HEK293T (cell line): ENCODE measurements around the gene CHD3.

ENCODE experiments used
- CTCF ChIA-PET: fragments of 350-600 bp; formaldehyde crosslinking; extraction: SDS; loops from one replicate; lab custom pipeline; 2021; ENCODE audit warnings: antibody characterized with exemption, inconsistent platforms; lab: Yijun Ruan, JAX
- POLR2A ChIA-PET: fragments of 350-600 bp; formaldehyde crosslinking; extraction: SDS; loops from one replicate; lab custom pipeline; 2020; ENCODE audit warnings: antibody characterized with exemption, inconsistent platforms; lab: Yijun Ruan, JAX
- DNase-seq: peaks from one replicate; pipeline ENCODE4 v3.0.0; 2012; ENCODE audit warnings: mixed read lengths; ENCODE audit errors: extremely low spot score
- ARNT ChIP-seq: fragments of 450-650 bp; IDR thresholded peaks from 2 replicates; pipeline ENCODE4 v1.6.1; 2017; ENCODE audit warnings: mild to moderate bottlenecking
- BHLHE40 ChIP-seq: fragments of 450-650 bp; IDR thresholded peaks from 2 replicates; pipeline ENCODE4 v1.6.1; 2016; ENCODE audit warnings: mild to moderate bottlenecking, moderate library complexity, borderline replicate concordance
- CTBP1 ChIP-seq: fragments of 450-650 bp; IDR thresholded peaks from 2 replicates; pipeline ENCODE4 v1.6.1; 2016; ENCODE audit warnings: borderline replicate concordance
- ELF4 ChIP-seq: fragments of 450-650 bp; IDR thresholded peaks from 2 replicates; pipeline ENCODE4 v1.6.1; 2017; ENCODE audit warnings: antibody characterized with exemption
- FOXA1 ChIP-seq: fragments of 450-650 bp; IDR thresholded peaks from 2 replicates; pipeline ENCODE4 v1.6.1; 2016; ENCODE audit warnings: mild to moderate bottlenecking
- FOXK2 ChIP-seq: fragments of 450-650 bp; IDR thresholded peaks from 2 replicates; pipeline ENCODE4 v1.6.1; 2016; ENCODE audit warnings: mild to moderate bottlenecking
- FOXM1 ChIP-seq: fragments of 450-650 bp; IDR thresholded peaks from 2 replicates; pipeline ENCODE4 v1.6.1; 2017; ENCODE audit warnings: mild to moderate bottlenecking, borderline replicate concordance
- HDGF ChIP-seq: fragments of 450-650 bp; IDR thresholded peaks from 2 replicates; pipeline ENCODE4 v1.6.1; 2017; ENCODE audit warnings: antibody characterized with exemption, borderline replicate concordance
- L3MBTL2 ChIP-seq: fragments of 450-650 bp; conservative IDR thresholded peaks from 2 replicates; pipeline ENCODE4 v1.6.1; 2016; ENCODE audit warnings: mild to moderate bottlenecking
- LEF1 ChIP-seq: fragments of 450-650 bp; IDR thresholded peaks from 2 replicates; pipeline ENCODE4 v1.6.1; 2017; ENCODE audit warnings: mild to moderate bottlenecking, borderline replicate concordance
- NFRKB ChIP-seq: fragments of 450-650 bp; IDR thresholded peaks from 2 replicates; pipeline ENCODE4 v1.6.1; 2016; ENCODE audit warnings: mild to moderate bottlenecking, moderate library complexity
- SP1 ChIP-seq: fragments of 450-650 bp; IDR thresholded peaks from 2 replicates; pipeline ENCODE4 v1.6.1; 2017
- SUZ12 ChIP-seq: fragments of 450-650 bp; IDR thresholded peaks from 2 replicates; pipeline ENCODE4 v1.6.1; 2016; ENCODE audit warnings: mild to moderate bottlenecking
- TARDBP ChIP-seq: fragments of 450-650 bp; IDR thresholded peaks from 2 replicates; pipeline ENCODE4 v1.6.1; 2016
- ZNF384 ChIP-seq: fragments of 450-650 bp; IDR thresholded peaks from 2 replicates; pipeline ENCODE4 v1.6.1; 2016
- TF ChIP-seq, protein P1 (sequence below): fragments of 450-650 bp; IDR thresholded peaks from 2 replicates; pipeline ENCODE4 v1.6.1; 2016

CHD3 gene

DNA sequence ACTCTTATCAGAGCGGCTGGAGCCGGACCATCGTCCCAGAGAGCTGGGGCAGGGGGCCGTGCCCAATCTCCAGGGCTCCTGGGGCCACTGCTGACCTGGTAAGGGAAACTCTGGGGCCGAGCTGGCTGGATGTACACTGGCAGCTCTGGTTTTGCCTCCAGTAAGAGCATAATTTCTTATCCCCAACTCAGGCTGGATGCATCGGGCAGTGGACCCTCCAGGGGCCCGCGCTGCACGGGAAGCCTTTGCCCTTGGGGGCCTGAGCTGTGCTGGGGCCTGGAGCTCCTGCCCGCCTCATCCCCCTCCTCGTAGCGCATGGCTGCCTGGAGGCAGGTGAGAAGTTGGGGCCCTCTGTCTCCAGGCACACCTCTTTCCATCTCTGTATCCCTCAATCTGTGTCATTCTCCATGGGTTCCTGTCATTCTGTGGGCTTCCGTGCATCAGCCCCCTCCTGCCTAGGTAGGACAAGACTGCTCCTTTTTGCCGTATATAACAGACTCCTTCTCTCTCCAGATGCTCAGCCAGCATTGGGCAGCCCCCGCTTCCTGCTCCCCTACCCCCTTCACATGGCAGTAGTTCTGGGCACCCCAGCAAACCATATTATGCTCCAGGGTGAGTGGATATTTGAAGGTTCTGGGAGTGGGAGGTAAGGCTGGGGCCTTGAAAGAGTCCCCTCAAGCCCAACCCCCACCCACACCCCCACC is 43.1 kb upstream of the CHD3 start:
- ChIA-PET CTCF (interaction anchor here (1.1 to 1.4 kb wide), 3 partner anchors 12 to 102 kb away, joined by 3 to 4 read pairs (median 3); partner anchors contain the start of gene KDM6B), POLR2A (interaction anchor here (0.9 to 1.4 kb wide), 5 partner anchors 10 to 129 kb away, joined by 3 to 14 read pairs (median 5); partner anchors contain the start of genes CNTROB, KDM6B, NAA38 and TRAPPC1)
- TF ChIP-seq ELF4 = no peak
- no peak for TF ChIP-seq ZNF384
- no peak for TF ChIP-seq TARDBP
- no peak for TF ChIP-seq FOXK2
- no peak for TF ChIP-seq NFRKB
- TF ChIP-seq HDGF = no peak
- TF ChIP-seq FOXA1 = no peak
- TF ChIP-seq FOXM1 = no peak
- TF ChIP-seq, protein P1, sequence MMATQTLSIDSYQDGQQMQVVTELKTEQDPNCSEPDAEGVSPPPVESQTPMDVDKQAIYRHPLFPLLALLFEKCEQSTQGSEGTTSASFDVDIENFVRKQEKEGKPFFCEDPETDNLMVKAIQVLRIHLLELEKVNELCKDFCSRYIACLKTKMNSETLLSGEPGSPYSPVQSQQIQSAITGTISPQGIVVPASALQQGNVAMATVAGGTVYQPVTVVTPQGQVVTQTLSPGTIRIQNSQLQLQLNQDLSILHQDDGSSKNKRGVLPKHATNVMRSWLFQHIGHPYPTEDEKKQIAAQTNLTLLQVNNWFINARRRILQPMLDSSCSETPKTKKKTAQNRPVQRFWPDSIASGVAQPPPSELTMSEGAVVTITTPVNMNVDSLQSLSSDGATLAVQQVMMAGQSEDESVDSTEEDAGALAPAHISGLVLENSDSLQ = no peak
- no peak for TF ChIP-seq SP1
- no peak for TF ChIP-seq SUZ12
- TF ChIP-seq LEF1 = no peak
- no peak for DNase-seq

DNA sequence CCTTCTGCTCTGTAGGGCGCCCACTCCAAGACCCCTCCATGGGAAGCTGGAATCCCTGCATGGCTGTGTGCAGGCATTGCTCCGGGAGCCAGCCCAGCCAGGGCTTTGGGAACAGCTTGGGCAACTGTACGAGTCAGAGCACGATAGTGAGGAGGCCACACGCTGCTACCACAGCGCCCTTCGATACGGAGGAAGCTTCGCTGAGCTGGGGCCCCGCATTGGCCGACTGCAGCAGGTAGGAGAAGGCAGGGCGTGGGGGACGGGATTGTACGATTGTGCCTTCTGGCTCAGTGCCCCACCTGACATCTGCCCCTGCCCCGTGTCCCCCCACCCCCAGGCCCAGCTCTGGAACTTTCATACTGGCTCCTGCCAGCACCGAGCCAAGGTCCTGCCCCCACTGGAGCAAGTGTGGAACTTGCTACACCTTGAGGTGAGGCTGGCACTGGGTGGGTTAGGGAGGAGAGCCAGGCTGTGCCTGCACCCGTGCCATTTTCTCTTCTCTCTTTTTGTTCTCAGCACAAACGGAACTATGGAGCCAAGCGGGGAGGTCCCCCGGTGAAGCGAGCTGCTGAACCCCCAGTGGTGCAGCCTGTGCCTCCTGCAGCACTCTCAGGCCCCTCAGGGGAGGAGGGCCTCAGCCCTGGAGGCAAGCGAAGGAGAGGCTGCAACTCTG is 42.4 kb upstream of the CHD3 start:
- no peak for DNase-seq
- POLR2A ChIA-PET = no interaction called here
- TF ChIP-seq TARDBP (no peak), FOXK2 (no peak), HDGF (no peak), BHLHE40 (no peak), LEF1 (no peak), FOXM1 (no peak), ZNF384 (no peak), FOXA1 (no peak)
- CTCF ChIA-PET = interaction anchor here (1.4 kb wide), 1 partner anchor 103 kb away, joined by 3 read pairs; no protein-coding TSS in a partner anchor

DNA sequence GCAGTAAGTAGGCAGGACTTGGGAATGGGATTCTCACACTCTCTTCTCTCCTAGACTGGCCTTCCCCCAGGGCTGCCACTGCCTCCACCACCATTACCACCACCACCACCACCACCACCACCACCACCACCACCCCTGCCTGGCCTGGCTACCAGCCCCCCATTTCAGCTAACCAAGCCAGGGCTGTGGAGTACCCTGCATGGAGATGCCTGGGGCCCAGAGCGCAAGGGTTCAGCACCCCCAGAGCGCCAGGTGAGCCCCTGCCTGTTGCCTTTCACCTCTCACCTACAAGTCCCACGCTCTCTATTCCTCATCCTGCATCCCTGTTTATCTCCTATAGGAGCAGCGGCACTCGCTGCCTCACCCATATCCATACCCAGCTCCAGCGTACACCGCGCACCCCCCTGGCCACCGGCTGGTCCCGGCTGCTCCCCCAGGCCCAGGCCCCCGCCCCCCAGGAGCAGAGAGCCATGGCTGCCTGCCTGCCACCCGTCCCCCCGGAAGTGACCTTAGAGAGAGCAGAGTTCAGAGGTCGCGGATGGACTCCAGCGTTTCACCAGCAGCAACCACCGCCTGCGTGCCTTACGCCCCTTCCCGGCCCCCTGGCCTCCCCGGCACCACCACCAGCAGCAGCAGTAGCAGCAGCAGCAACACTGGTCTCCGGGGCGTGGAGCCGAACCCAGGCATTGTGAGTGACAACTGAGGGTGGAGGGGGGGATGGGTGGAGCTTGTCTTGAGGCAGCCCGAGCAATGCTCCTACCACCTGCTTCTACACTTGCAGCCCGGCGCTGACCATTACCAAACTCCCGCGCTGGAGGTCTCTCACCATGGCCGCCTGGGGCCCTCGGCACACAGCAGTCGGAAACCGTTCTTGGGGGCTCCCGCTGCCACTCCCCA is 41.6 kb upstream of the CHD3 start:
- POLR2A ChIA-PET = no interaction called here
- CTCF ChIA-PET = no interaction called here
- TF ChIP-seq FOXK2 (no peak), ELF4 (no peak), SUZ12 (no peak), SP1 (no peak), ZNF384 (no peak), L3MBTL2 (no peak), CTBP1 (no peak), FOXM1 (no peak), ARNT (no peak), BHLHE40 (no peak)
- TF ChIP-seq, protein P1 = no peak
- no peak for DNase-seq

DNA sequence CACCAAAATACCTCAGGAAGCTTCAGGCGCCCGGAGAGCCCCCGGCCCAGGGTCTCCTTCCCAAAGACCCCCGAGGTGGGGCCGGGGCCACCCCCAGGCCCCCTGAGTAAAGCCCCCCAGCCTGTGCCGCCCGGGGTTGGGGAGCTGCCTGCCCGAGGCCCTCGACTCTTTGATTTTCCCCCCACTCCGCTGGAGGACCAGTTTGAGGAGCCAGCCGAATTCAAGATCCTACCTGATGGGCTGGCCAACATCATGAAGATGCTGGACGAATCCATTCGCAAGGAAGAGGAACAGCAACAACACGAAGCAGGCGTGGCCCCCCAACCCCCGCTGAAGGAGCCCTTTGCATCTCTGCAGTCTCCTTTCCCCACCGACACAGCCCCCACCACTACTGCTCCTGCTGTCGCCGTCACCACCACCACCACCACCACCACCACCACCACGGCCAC is 40.4 kb upstream of the CHD3 start:
- POLR2A ChIA-PET = no interaction called here
- TF ChIP-seq FOXK2 = no peak
- no peak for TF ChIP-seq LEF1
- TF ChIP-seq FOXM1 = no peak
- no peak for TF ChIP-seq SUZ12
- TF ChIP-seq CTBP1 = no peak
- no peak for TF ChIP-seq ELF4
- no peak for TF ChIP-seq NFRKB
- TF ChIP-seq FOXA1 = no peak
- TF ChIP-seq, protein P1 = no peak
- DNase-seq = no peak
- CTCF ChIA-PET = interaction anchor here (0.6 kb wide), 1 partner anchor 170 kb away, joined by 4 read pairs; no protein-coding TSS in a partner anchor

DNA sequence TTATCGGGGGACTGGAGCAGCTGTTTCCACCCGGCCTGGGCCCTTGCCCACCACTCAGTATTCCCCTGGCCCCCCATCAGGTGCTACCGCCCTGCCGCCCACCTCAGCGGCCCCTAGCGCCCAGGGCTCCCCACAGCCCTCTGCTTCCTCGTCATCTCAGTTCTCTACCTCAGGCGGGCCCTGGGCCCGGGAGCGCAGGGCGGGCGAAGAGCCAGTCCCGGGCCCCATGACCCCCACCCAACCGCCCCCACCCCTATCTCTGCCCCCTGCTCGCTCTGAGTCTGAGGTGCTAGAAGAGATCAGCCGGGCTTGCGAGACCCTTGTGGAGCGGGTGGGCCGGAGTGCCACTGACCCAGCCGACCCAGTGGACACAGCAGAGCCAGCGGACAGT is 39.9 kb upstream of the CHD3 start:
- no peak for TF ChIP-seq FOXM1
- TF ChIP-seq BHLHE40 = no peak
- no peak for TF ChIP-seq NFRKB
- TF ChIP-seq HDGF = no peak
- TF ChIP-seq FOXA1 = no peak
- TF ChIP-seq TARDBP = no peak
- no peak for TF ChIP-seq ZNF384
- TF ChIP-seq ELF4 = no peak
- TF ChIP-seq SP1 = no peak
- TF ChIP-seq L3MBTL2 = no peak
- TF ChIP-seq SUZ12 = no peak
- no peak for TF ChIP-seq CTBP1
- no peak for TF ChIP-seq ARNT
- TF ChIP-seq LEF1 = no peak
- TF ChIP-seq, protein P1 = no peak
- no peak for TF ChIP-seq FOXK2
- POLR2A ChIA-PET = no interaction called here
- no peak for DNase-seq
- CTCF ChIA-PET = no interaction called here
